ENCODE data around the gene MTCL3.

The MTCL3 gene

GRCh38 chr6:127561660-127562059 lies 42.5 kb upstream of the MTCL3 start:
- H3K9ac ChIP-seq (ENCODE audit: low read depth in 2 of 2, low read length in 2 of 2): no peak overlapping the region
- DNase-seq: no peak
- no peaks in the 10 kb centered on the region for H3K9me3 ChIP-seq
- no peaks in the 10 kb centered on the region for H3K27me3 ChIP-seq
- H3K4me3 ChIP-seq: no peak overlapping the region
- no peaks in the 10 kb centered on the region for H3K36me3 ChIP-seq
- no peak overlapping the region for H3K27ac ChIP-seq
- H3K4me1 ChIP-seq: no peaks in the 10 kb centered on the region
- TF ChIP-seq CTCF (IDR thresholded peaks at IDR 0.05): no peak
- intact Hi-C loops (cut with DNase I): no loop called here

GRCh38 chr6:127554435-127555006 lies 35.4 kb upstream of the MTCL3 start:
- Histone ChIP-seq H3K4me1 (no peaks in the 10 kb centered on the region), H3K36me3 (no peaks in the 10 kb centered on the region), H3K27ac (no peak overlapping the region), H3K4me3 (no peak overlapping the region), H3K9ac (ENCODE audit: low read depth in 2 of 2, low read length in 2 of 2) (no peak overlapping the region), H3K9me3 (no peaks in the 10 kb centered on the region), H3K27me3 (no peaks in the 10 kb centered on the region)
- DNase-seq: no peak
- no peak for TF ChIP-seq CTCF (IDR thresholded peaks at IDR 0.05)
- intact Hi-C loops (cut with DNase I): no loop called here

GRCh38 chr6:127550403-127550802 lies 31.3 kb upstream of the MTCL3 start:
- Histone ChIP-seq H3K4me3 (no peak overlapping the region), H3K27me3 (no peaks in the 10 kb centered on the region), H3K27ac (no peak overlapping the region), H3K36me3 (no peaks in the 10 kb centered on the region), H3K4me1 (no peaks in the 10 kb centered on the region), H3K9ac (ENCODE audit: low read depth in 2 of 2, low read length in 2 of 2) (no peak overlapping the region), H3K9me3 (no peaks in the 10 kb centered on the region)
- no peak for DNase-seq
- no peak for TF ChIP-seq CTCF (IDR thresholded peaks at IDR 0.05)
- intact Hi-C loops (cut with DNase I): no loop called here

GRCh38 chr6:127547904-127548649 lies 28.9 kb upstream of the MTCL3 start:
- no peak overlapping the region for H3K27ac ChIP-seq
- H3K27me3 ChIP-seq: no peaks in the 10 kb centered on the region
- TF ChIP-seq CTCF (IDR thresholded peaks at IDR 0.05): no peak
- H3K4me3 ChIP-seq: no peak overlapping the region
- H3K9ac ChIP-seq (ENCODE audit: low read depth in 2 of 2, low read length in 2 of 2): no peak overlapping the region
- H3K4me1 ChIP-seq: no peaks in the 10 kb centered on the region
- no peaks in the 10 kb centered on the region for H3K9me3 ChIP-seq
- intact Hi-C loops (cut with DNase I): no loop called here
- H3K36me3 ChIP-seq: no peaks in the 10 kb centered on the region
- DNase-seq: no peak

- Histone ChIP-seq H3K4me3 (no peak overlapping the region), H3K9ac (ENCODE audit: low read depth in 2 of 2, low read length in 2 of 2) (no peak overlapping the region), H3K27ac (no peak overlapping the region), H3K4me1 (no peaks in the 10 kb centered on the region), H3K9me3 (no peaks in the 10 kb centered on the region), H3K36me3 (no peaks in the 10 kb centered on the region), H3K27me3 (no peaks in the 10 kb centered on the region)
- intact Hi-C loops (cut with DNase I): no loop called here
- DNase-seq: no peak
- TF ChIP-seq CTCF (IDR thresholded peaks at IDR 0.05): no peak
Measured at GRCh38 chr6:127547215-127547614, 28.1 kb upstream of the MTCL3 start.

Data from colonic mucosa (tissue), 4 donors.